ENCODE data around the gene BBS9. TPM values are rescaled to one million over a fixed set of nuclear protein-coding genes. Genes with fewer than 3 reads are reported as not detected.

BBS9 gene
- total RNA-seq, 2 experiments from 2014 or later = 6.0 to 7.7 TPM

DNA sequence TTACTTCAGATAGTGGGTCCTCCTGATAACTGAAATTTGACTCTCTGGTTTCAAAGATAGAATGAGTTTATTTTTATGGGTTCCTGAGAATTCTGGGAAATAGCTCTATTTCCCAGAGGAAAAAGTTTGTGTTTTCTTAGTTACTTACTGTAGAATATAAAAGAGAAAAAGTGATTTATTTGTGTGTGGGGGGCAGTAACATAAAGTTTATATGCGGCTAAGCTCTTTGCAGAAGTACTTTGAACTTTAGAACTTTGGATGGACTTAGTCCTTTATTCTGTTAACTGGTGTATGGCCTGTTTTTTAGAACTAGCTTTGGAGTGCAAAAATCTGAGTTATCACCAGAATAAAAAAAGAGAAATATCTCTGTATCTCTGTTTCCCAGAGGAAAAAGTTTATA, 157.1 kb downstream of the BBS9 start:
- ChIA-PET CTCF (interaction anchor here (1.2 kb wide), 1 partner anchor 344 kb away, joined by 3 read pairs; no protein-coding TSS in a partner anchor), POLR2A (no interaction called here)
- no peak for DNase-seq
- ATAC-seq = no peak
- intact Hi-C loops (cut with micrococcal nuclease) = no loop called here
- TF ChIP-seq, protein P1, sequence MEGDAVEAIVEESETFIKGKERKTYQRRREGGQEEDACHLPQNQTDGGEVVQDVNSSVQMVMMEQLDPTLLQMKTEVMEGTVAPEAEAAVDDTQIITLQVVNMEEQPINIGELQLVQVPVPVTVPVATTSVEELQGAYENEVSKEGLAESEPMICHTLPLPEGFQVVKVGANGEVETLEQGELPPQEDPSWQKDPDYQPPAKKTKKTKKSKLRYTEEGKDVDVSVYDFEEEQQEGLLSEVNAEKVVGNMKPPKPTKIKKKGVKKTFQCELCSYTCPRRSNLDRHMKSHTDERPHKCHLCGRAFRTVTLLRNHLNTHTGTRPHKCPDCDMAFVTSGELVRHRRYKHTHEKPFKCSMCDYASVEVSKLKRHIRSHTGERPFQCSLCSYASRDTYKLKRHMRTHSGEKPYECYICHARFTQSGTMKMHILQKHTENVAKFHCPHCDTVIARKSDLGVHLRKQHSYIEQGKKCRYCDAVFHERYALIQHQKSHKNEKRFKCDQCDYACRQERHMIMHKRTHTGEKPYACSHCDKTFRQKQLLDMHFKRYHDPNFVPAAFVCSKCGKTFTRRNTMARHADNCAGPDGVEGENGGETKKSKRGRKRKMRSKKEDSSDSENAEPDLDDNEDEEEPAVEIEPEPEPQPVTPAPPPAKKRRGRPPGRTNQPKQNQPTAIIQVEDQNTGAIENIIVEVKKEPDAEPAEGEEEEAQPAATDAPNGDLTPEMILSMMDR (IDR thresholded peaks at IDR 0.05) = no peak
- peaks cover 12% of the 10 kb centered on the region for H3K9me3 Mint-ChIP-seq
- H3K4me3 Mint-ChIP-seq = no peak overlapping the region
- no peaks in the 10 kb centered on the region for H3K27me3 Mint-ChIP-seq
- H3K27ac Mint-ChIP-seq = no peak overlapping the region
- peaks cover 29% of the 10 kb centered on the region for H3K36me3 Mint-ChIP-seq (ENCODE audit: low read depth)
- no peaks in the 10 kb centered on the region for H3K4me1 Mint-ChIP-seq (ENCODE audit: low read depth)

DNA sequence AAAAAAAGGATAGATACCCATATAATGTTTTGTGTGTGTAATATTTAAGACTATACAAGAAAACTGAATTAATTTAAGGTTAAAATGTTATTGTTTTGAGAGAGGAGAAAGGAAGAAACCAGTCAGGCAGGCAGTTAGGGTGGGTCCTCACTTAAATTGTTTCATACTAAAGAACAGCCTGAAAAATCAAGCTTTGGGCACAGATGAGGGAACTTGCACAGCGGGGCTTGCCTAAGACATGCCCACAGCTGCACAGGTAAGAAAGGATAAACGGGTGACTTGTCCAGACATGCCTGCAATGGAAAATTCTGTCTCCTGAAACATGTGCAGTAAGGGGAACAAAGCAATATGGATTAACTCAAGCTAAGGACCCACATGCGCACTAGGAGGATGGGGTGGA, 158.4 kb downstream of the BBS9 start:
- H3K36me3 Mint-ChIP-seq (ENCODE audit: low read depth) = peaks cover 29% of the 10 kb centered on the region
- ATAC-seq = no peak
- intact Hi-C loops (cut with micrococcal nuclease) = no loop called here
- H3K4me1 Mint-ChIP-seq (ENCODE audit: low read depth) = no peaks in the 10 kb centered on the region
- no peak overlapping the region for H3K4me3 Mint-ChIP-seq
- TF ChIP-seq, protein P1 (IDR thresholded peaks at IDR 0.05) = no peak
- ChIA-PET CTCF (no interaction called here), POLR2A (no interaction called here)
- H3K27ac Mint-ChIP-seq = no peak overlapping the region
- peaks cover 12% of the 10 kb centered on the region for H3K9me3 Mint-ChIP-seq
- no peak for DNase-seq
- H3K27me3 Mint-ChIP-seq = no peaks in the 10 kb centered on the region

DNA sequence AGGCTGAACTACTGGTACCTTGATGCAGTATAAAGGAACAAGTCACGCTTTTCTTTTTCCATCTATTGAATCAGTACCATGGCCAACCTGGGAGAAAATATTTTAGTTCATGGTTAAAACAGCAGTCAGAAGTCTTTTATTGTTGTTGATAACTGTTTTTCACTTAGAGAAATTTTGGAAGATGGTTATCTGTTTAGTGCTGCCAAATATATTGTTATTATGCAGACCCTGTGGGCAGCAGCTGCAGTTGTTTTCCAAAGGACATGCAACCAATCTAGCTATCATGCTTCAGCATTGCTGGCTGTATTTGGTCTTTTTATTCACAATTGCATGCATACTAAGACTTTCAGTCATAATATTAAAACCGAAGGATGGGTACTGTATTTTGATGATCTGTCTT, 169.5 kb downstream of the BBS9 start:
- Mint-ChIP-seq H3K4me3 (no peak overlapping the region), H3K27ac (no peak overlapping the region), H3K27me3 (no peaks in the 10 kb centered on the region), H3K9me3 (peaks cover 32% of the 10 kb centered on the region), H3K36me3 (ENCODE audit: low read depth) (peaks cover 22% of the 10 kb centered on the region), H3K4me1 (ENCODE audit: low read depth) (no peaks in the 10 kb centered on the region)
- DNase-seq = no peak
- no peak for ATAC-seq
- POLR2A ChIA-PET = no interaction called here
- CTCF ChIA-PET = no interaction called here
- TF ChIP-seq, protein P1 (IDR thresholded peaks at IDR 0.05) = no peak
- intact Hi-C loops (cut with micrococcal nuclease) = no loop called here

DNA sequence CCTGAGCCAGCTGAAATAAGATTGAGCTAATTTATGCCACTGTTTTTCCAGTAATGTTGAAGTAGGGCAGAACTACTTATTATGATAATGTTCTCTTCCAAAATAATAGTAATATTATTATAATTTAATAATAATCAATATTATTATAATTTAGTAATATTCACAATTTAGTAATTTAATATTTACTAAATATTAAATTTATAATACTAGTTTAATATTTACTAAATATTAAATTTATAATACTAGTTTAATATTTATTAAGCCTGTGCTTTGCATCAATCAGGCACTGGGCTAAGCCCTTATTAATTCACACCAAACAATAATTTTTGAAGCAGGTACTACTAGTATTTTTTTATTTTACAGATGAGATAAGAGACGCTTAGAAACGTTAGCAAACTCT, 170.1 kb downstream of the BBS9 start:
- H3K4me1 Mint-ChIP-seq (ENCODE audit: low read depth) = no peaks in the 10 kb centered on the region
- no peak overlapping the region for H3K4me3 Mint-ChIP-seq
- H3K9me3 Mint-ChIP-seq = peaks cover 32% of the 10 kb centered on the region
- intact Hi-C loops (cut with micrococcal nuclease) = no loop called here
- no peak overlapping the region for H3K27ac Mint-ChIP-seq
- TF ChIP-seq, protein P1 (IDR thresholded peaks at IDR 0.05) = no peak
- H3K36me3 Mint-ChIP-seq (ENCODE audit: low read depth) = peaks cover 24% of the 10 kb centered on the region
- H3K27me3 Mint-ChIP-seq = no peaks in the 10 kb centered on the region
- no peak for DNase-seq
- ATAC-seq = no peak
- CTCF ChIA-PET = no interaction called here
- POLR2A ChIA-PET = no interaction called here

DNA sequence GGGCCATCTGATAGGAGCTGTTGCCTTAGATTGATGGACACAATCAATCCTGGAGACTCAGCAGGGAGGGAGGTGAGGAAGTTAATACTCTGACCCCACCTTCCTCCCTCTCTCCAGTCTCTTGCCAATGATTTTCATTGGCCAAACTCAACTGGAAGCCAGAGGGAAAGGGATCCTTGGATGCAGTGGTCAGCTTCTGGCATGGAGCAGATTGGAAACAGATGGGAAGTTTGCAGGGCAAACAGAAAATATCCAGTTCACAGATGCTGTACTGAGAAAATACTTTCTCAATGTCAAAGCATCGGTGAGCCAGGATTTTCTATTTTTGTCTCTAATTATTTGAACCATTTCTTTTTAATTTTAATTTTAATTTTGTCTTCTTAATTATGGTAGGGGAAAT, 170.8 kb downstream of the BBS9 start:
- Mint-ChIP-seq H3K27ac (no peak overlapping the region), H3K36me3 (ENCODE audit: low read depth) (peaks cover 27% of the 10 kb centered on the region)

More for the DNA sequence above, 170.8 kb downstream of the BBS9 start:
- Mint-ChIP-seq H3K9me3 (peaks cover 32% of the 10 kb centered on the region), H3K4me3 (no peak overlapping the region), H3K4me1 (ENCODE audit: low read depth) (no peaks in the 10 kb centered on the region), H3K27me3 (no peaks in the 10 kb centered on the region)
- TF ChIP-seq, protein P1 (IDR thresholded peaks at IDR 0.05) = no peak
- intact Hi-C loops (cut with micrococcal nuclease) = no loop called here
- CTCF ChIA-PET = no interaction called here
- no peak for DNase-seq
- no peak for ATAC-seq
- POLR2A ChIA-PET = no interaction called here
